Sigmoid colon (tissue), 7 donors: Measurements from ENCODE around the gene FKBP6. TPM values are rescaled to one million over a fixed set of nuclear protein-coding genes. Genes with fewer than 3 reads are reported as not detected.
"Not testable (repeated sequence)": the region's sequence is repeated elsewhere in the genome, so short reads cannot be mapped to it uniquely, and the experiment has no call there.

Experiments
- DNase-seq: peaks from one replicate; pipeline ENCODE4 v3.0.0-alpha.2; 2019
- H3K27ac ChIP-seq, 4 donors: fragments of 200-600 bp; sonication (generic); one replicate each; pipeline ENCODE4 v1.5.1; 2016 to 2019; ENCODE audit warnings: mild to moderate bottlenecking in 1 of 4
- H3K27me3 ChIP-seq, 3 donors: fragments of 200-600 bp; sonication (generic); one replicate each; pipeline ENCODE4 v1.5.1; 2019; ENCODE audit warnings: mild to moderate bottlenecking in 1 of 3
- H3K36me3 ChIP-seq, 4 donors: fragments of 200-600 bp; sonication (generic); one replicate each; pipeline ENCODE4 v1.5.1; 2016 to 2019
- H3K4me1 ChIP-seq, 4 donors: fragments of 200-600 bp; sonication (generic); one replicate each; pipeline ENCODE4 v1.5.1; 2017 to 2019
- H3K4me3 ChIP-seq, 4 donors: fragments of 200-600 bp; sonication (generic); one replicate each; pipeline ENCODE4 v1.5.1; 2017 to 2019; ENCODE audit warnings: mild to moderate bottlenecking in 2 of 4, moderate library complexity in 1 of 4
- H3K9me3 ChIP-seq, 4 donors: fragments of 200-600 bp in 3 of 4; sonication (generic) in 3 of 4; one replicate each; pipeline versions ENCODE4 v1.5.1 to v1.6.1; 2013 to 2019
- CTCF ChIP-seq, 4 experiments: fragments of 450-650 bp in 3 of 4; fragments of 200-600 bp in 1 of 4; IDR thresholded peaks; one replicate each; pipeline ENCODE4 v1.5.1; 2016 to 2019; ENCODE audit warnings: antibody characterized with exemption in 4 of 4, mild to moderate bottlenecking in 3 of 4, moderate library complexity in 2 of 4
- EP300 ChIP-seq, 4 donors: sonication (generic); formaldehyde crosslinking; IDR thresholded peaks; one replicate each; pipeline ENCODE4 v1.6.1; 2017; ENCODE audit warnings: antibody characterized with exemption in 4 of 4
- POLR2A ChIP-seq, 2 donors: fragments of 450-650 bp; IDR thresholded peaks; one replicate each; pipeline ENCODE4 v1.6.1; 2016; ENCODE audit warnings: antibody characterized with exemption in 2 of 2, mild to moderate bottlenecking in 2 of 2, moderate library complexity in 2 of 2
- POLR2AphosphoS5 ChIP-seq, 4 donors: sonication (generic); formaldehyde crosslinking; IDR thresholded peaks; one replicate each; pipeline ENCODE4 v1.6.1; 2017; ENCODE audit warnings: antibody characterized with exemption in 4 of 4
- WGBS, 2 donors: extraction: QIAGEN DNeasy Blood & Tissue Kit; methylation state at CpG; one replicate each; pipeline ENCODE4 v1.1.7; 2013; 5-methylcytosine and 5-hydroxymethylcytosine counted together
- intact Hi-C: fragments of 100-400 bp; cut with DNase I; formaldehyde crosslinking; loops from one replicate; pipeline ENCODE4 v1.15.1; 2023
- polyA plus RNA-seq, 3 donors: library from polyadenylated mRNA; stranded (reverse); fragments of 200-250 nt; gene quantifications; one replicate each; pipeline ENCODE4 v1.2.3, GENCODE V29; 2013
- total RNA-seq, 4 donors: library from RNA; depleted of rRNA; stranded (reverse); fragments of >200 nt; gene quantifications; one replicate each; pipeline ENCODE4 v1.1.0, GENCODE V29; 2016
- donor health status: healthy with polysubstance abuse.
- donor health status: Bipolar disorder and iron deficiency.
- donor health status: healthy.

FKBP6 gene
- total and polyA plus RNA-seq, 7 donors = not detected

- Histone ChIP-seq H3K4me1 (no peaks in the 10 kb centered on the region), H3K36me3 (no peaks in the 10 kb centered on the region), H3K27ac (no peak overlapping the region), H3K4me3 (no peak overlapping the region), H3K9me3 (no peaks in the 10 kb centered on the region), H3K27me3 (no peaks in the 10 kb centered on the region)
- DNase-seq = no peak
- no peak for TF ChIP-seq POLR2AphosphoS5 (IDR thresholded peaks at IDR 0.05)
- no peak for TF ChIP-seq CTCF (IDR thresholded peaks at IDR 0.05)
- no peak for TF ChIP-seq EP300 (IDR thresholded peaks at IDR 0.05)
- no peak for TF ChIP-seq POLR2A (IDR thresholded peaks at IDR 0.05)
- intact Hi-C loops = no loop called here
- 81 to 88% methylated on average over 11 of the region's 11 CpGs for WGBS, 2 donors
Measured at GRCh38 chr7:73366127-73366526, 38.2 kb downstream of the FKBP6 start.

- no peaks in the 10 kb centered on the region for H3K36me3 ChIP-seq
- no peak for DNase-seq
- 77 to 79% methylated on average over 12 of the region's 12 CpGs for WGBS, 2 donors
- H3K4me3 ChIP-seq = no peak overlapping the region
- TF ChIP-seq CTCF (IDR thresholded peaks at IDR 0.05) (no peak), POLR2A (IDR thresholded peaks at IDR 0.05) (no peak)
- H3K27me3 ChIP-seq = no peaks in the 10 kb centered on the region
- no peak overlapping the region for H3K27ac ChIP-seq
- intact Hi-C loops = no loop called here
- no peaks in the 10 kb centered on the region for H3K9me3 ChIP-seq
- no peaks in the 10 kb centered on the region for H3K4me1 ChIP-seq
Measured at GRCh38 chr7:73366990-73367389, 39.0 kb downstream of the FKBP6 start.

- no peaks in the 10 kb centered on the region for H3K9me3 ChIP-seq
- no peaks in the 10 kb centered on the region for H3K36me3 ChIP-seq
- 65 to 87% methylated on average over 11 of the region's 11 CpGs for WGBS, 2 donors
- no peak for DNase-seq
- H3K27ac ChIP-seq = no peak overlapping the region
- no peaks in the 10 kb centered on the region for H3K4me1 ChIP-seq
- H3K27me3 ChIP-seq = no peaks in the 10 kb centered on the region
- intact Hi-C loops = no loop called here
- TF ChIP-seq EP300 (IDR thresholded peaks at IDR 0.05) (no peak), POLR2AphosphoS5 (IDR thresholded peaks at IDR 0.05) (no peak), CTCF (IDR thresholded peaks at IDR 0.05) (no peak)
- H3K4me3 ChIP-seq = no peak overlapping the region
Measured at GRCh38 chr7:73369009-73369408, 41.0 kb downstream of the FKBP6 start.

GRCh38 chr7:73369622-73370021 lies 41.7 kb downstream of the FKBP6 start:
- Histone ChIP-seq H3K36me3 (no peaks in the 10 kb centered on the region), H3K9me3 (no peaks in the 10 kb centered on the region), H3K4me3 (no peak overlapping the region), H3K27ac (no peak overlapping the region), H3K4me1 (no peaks in the 10 kb centered on the region), H3K27me3 (no peaks in the 10 kb centered on the region)
- TF ChIP-seq POLR2A (IDR thresholded peaks at IDR 0.05) (no peak), CTCF (IDR thresholded peaks at IDR 0.05) (no peak), POLR2AphosphoS5 (IDR thresholded peaks at IDR 0.05) (no peak), EP300 (IDR thresholded peaks at IDR 0.05) (no peak)
- DNase-seq = no peak
- WGBS, 2 donors = 89 to 93% methylated on average over 9 of the region's 9 CpGs
- intact Hi-C loops = no loop called here

- 84 to 85% methylated on average over 13 of the region's 13 CpGs for WGBS, 2 donors
- no peak for DNase-seq
- H3K4me1 ChIP-seq = peaks cover 0 to 8% (median 3%) of the 10 kb centered on the region in 4 donors
- no peak overlapping the region for H3K4me3 ChIP-seq
- no peak overlapping the region for H3K27ac ChIP-seq
- no peaks in the 10 kb centered on the region for H3K36me3 ChIP-seq
- intact Hi-C loops = no loop called here
- no peaks in the 10 kb centered on the region for H3K9me3 ChIP-seq
- H3K27me3 ChIP-seq = peaks cover 8 to 24% (median 18%) of the 10 kb centered on the region in 3 donors
- TF ChIP-seq CTCF (IDR thresholded peaks at IDR 0.05) (no peak), POLR2AphosphoS5 (IDR thresholded peaks at IDR 0.05) (no peak), POLR2A (IDR thresholded peaks at IDR 0.05) (no peak), EP300 (IDR thresholded peaks at IDR 0.05) (no peak)
Measured at GRCh38 chr7:73373741-73374140, 45.8 kb downstream of the FKBP6 start.

GRCh38 chr7:73376262-73376661 lies 48.3 kb downstream of the FKBP6 start:
- H3K36me3 ChIP-seq, H3K4me1 ChIP-seq, H3K9me3 ChIP-seq, H3K27ac ChIP-seq, H3K4me3 ChIP-seq, DNase-seq, intact Hi-C loops: not testable (repeated sequence)
- H3K27me3 ChIP-seq = peaks cover 8 to 24% (median 21%) of the 10 kb centered on the region in 3 donors
- 71% methylated on average over 4 of the region's 4 CpGs for WGBS, 2 donors
